Thymus (tissue), 11 donors: ENCODE measurements around the gene PCNX1. TPM values are rescaled to one million over a fixed set of nuclear protein-coding genes. Genes with fewer than 3 reads are reported as not detected.
"Not testable (repeated sequence)": the region's sequence is repeated elsewhere in the genome, so short reads cannot be mapped to it uniquely, and the experiment has no call there.

Experiments used
- DNase-seq, 9 donors: peaks; one replicate each; pipeline ENCODE4 v3.0.0-alpha.2; 2013; ENCODE audit warnings: low spot score in 9 of 9, low read depth in 6 of 9, missing footprints in 1 of 9
- H3K27ac ChIP-seq, 2 donors: one replicate each; pipeline ENCODE4 v1.5.1; 2013; ENCODE audit warnings: control low read depth in 1 of 2, low read depth in 1 of 2, low read length in 1 of 2, mild to moderate bottlenecking in 1 of 2, moderate library complexity in 1 of 2
- H3K27me3 ChIP-seq, 2 donors: one replicate each; pipeline ENCODE4 v1.5.1; 2013; ENCODE audit warnings: low read length in 1 of 2; ENCODE audit not compliant: control insufficient read depth in 2 of 2, insufficient read depth in 1 of 2
- H3K36me3 ChIP-seq, 2 donors: one replicate each; pipeline ENCODE4 v1.5.1; 2013; ENCODE audit warnings: low read length in 1 of 2, mild to moderate bottlenecking in 1 of 2, moderate library complexity in 1 of 2; ENCODE audit not compliant: control insufficient read depth in 2 of 2, insufficient read depth in 2 of 2
- H3K4me1 ChIP-seq, 2 donors: one replicate each; pipeline ENCODE4 v1.5.1; 2013; ENCODE audit warnings: low read length in 2 of 2; ENCODE audit not compliant: control insufficient read depth in 2 of 2, insufficient read depth in 2 of 2
- H3K4me3 ChIP-seq, 2 donors: one replicate each; pipeline ENCODE4 v1.5.1; 2013; ENCODE audit warnings: low read length in 2 of 2, control low read depth in 1 of 2, mild to moderate bottlenecking in 1 of 2
- H3K9me3 ChIP-seq, 2 donors: one replicate each; pipeline ENCODE4 v1.5.1; 2013; ENCODE audit warnings: low read length in 1 of 2, mild to moderate bottlenecking in 1 of 2; ENCODE audit not compliant: control insufficient read depth in 2 of 2, insufficient read depth in 1 of 2
- WGBS: extraction: QIAGEN DNeasy Blood & Tissue Kit; methylation state at CpG from one replicate; pipeline ENCODE4 v1.1.7; 2013; 5-methylcytosine and 5-hydroxymethylcytosine counted together
- polyA plus RNA-seq: library from polyadenylated mRNA; stranded (reverse); fragments of 200-250 nt; gene quantifications from one replicate; pipeline ENCODE4 v1.2.3, GENCODE V29; 2013
- total RNA-seq: library from RNA; stranded (reverse); fragments of 120-200 nt; gene quantifications from one replicate; pipeline ENCODE4 v1.2.4, GENCODE V29; 2013
- donor health status: healthy.

The PCNX1 gene
- total and polyA plus RNA-seq, 2 donors, result 10.9 to 29.3 TPM

DNA sequence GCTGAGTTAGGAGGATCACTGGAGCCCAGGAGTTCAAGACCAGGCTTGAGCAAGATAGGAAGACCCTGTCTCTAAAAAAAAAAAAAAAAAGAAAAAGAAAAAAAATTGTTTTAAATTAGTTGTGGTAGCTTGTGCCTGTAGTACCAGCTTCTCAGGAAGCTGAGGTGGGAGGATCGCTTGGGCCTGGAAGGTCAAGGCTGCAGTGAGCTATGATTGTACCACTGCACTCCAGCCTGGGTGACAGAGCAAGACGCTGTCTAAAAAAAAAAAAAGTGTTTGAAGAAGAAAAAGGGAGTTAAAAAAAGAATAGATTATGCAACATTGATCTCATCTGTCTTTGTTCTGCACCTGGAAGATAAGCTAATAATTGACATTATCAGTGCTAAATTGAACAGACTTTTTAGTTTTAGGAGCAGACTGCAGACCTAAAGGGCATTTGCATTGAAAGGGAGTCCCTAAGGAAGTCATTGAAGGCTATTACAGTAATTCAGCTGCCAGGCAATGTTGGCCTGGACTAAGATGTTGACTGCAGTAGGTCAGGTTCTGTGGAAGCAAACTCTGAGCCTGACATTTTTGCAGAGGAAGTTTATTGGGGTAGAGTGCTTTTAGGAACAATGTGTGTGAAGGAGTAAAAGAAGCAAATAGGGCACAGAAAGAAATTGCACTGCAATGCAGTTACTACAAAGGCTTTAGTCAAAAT lies 215.8 kb downstream of the PCNX1 start:
- H3K9me3 ChIP-seq, result no peaks in the 10 kb centered on the region
- no peak for DNase-seq
- WGBS, result 79% methylated on average over 2 of the region's 2 CpGs
- H3K27ac ChIP-seq, result no peak overlapping the region
- H3K27me3 ChIP-seq, result no peaks in the 10 kb centered on the region
- no peaks in the 10 kb centered on the region for H3K36me3 ChIP-seq
- no peaks in the 10 kb centered on the region for H3K4me1 ChIP-seq
- H3K4me3 ChIP-seq, result no peak overlapping the region

DNA sequence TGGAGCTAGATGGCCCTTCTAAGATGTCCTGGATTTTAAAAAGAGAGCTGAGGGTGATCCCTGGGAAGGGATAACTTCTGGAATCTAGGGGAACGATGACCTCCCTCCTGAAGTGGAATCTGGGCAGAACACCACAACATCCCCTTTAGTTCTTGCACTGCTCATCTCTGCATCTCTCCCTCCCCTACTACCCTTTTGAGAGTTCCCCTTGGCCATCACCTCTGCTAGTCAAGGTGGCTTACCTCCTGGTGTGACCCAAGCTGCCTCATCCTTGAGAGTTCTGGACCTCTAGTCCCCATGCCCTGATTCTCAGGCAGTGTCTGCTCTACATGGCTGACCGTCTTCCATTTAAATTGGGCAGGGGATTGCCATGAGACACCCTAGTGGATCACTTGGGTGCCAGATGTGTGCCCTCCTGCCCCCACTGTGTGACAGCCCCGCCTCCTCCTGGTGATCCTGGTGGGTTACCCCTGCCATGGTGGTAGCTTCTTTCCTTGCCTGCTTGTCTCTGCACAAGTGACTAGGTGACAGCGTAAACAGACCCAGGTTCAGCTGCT lies 216.4 kb downstream of the PCNX1 start:
- no peak for DNase-seq
- Histone ChIP-seq H3K27ac (no peak overlapping the region), H3K27me3 (no peaks in the 10 kb centered on the region), H3K36me3 (no peaks in the 10 kb centered on the region), H3K4me1 (no peaks in the 10 kb centered on the region), H3K9me3 (no peaks in the 10 kb centered on the region), H3K4me3 (no peak overlapping the region)
- 97% methylated on average over 4 of the region's 4 CpGs for WGBS

DNA sequence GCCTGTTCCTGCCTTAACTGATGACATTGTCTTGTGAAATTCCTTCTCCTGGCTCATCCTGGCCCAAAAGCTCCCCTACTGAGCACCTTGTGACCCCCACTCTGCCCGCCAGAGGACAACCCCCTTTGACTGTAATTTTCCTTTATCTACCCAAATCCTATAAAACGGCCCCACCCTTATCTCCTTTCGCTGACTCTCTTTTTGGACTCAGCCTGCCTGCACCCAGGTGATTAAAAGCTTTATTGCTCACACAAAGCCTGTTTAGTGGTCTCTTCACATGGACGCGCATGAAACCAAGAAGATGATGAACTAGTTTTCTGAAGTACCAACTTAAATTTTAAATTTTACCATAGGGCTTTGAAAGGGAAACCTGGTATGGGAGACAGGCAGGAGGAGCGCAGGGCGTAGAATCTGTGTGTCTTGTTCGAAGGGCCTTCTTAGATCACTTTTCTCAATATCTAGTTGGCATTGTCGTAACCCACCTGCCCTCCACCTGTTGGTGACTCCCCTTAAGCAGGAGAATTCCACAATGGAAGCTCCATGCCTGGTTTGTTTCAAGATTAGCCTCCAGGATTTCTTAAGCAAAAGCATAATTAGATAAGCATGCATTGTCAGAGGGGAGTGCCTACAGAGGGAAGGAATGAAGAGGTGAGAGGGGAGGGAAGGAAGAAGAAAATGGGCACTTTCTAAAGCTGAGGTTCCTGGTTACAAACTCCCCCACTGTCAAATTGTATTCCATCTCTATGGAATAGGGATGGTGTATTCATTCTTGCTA lies 222.6 kb downstream of the PCNX1 start:
- H3K27ac ChIP-seq, DNase-seq, H3K9me3 ChIP-seq, H3K4me1 ChIP-seq, H3K27me3 ChIP-seq, H3K4me3 ChIP-seq, H3K36me3 ChIP-seq: not testable (repeated sequence)
- WGBS, result 97% methylated on average over 9 of the region's 9 CpGs

DNA sequence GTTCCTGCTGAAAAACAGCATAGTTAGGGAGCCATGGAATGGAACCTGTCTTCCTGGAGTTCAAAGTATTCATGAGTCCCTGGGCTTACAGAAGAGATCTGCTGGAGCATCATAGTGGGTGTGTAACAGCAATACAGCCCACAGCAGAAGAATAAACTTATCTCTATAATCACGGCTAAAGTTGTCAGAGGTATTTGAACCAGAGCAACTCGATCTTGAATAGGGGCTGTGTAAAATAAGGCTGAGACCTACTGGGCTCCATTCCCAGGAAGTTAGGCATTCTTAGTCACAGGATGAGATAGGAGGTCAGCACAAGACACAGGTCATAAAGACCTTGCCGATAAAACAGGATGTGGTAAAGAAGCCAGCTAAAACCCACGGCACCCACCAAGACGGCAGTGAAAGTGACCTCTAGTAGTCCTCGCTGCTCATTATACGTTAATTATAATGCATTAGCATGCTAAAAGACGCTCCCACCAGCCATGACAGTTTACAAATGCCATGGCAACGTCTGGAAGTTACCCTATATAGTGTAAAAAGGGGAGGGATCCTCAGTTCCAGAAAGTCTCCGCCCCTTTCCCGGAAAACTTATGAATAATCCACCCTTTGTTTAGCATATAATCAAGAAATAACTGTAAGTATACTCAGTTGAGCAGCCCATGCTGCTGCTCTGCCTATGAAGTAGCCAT lies 223.4 kb downstream of the PCNX1 start:
- Histone ChIP-seq H3K4me3 (no peak overlapping the region), H3K27ac (no peak overlapping the region), H3K9me3 (no peaks in the 10 kb centered on the region), H3K4me1 (no peaks in the 10 kb centered on the region), H3K36me3 (no peaks in the 10 kb centered on the region), H3K27me3 (no peaks in the 10 kb centered on the region)
- 51% methylated on average over 11 of the region's 11 CpGs for WGBS
- DNase-seq, result no peak

DNA sequence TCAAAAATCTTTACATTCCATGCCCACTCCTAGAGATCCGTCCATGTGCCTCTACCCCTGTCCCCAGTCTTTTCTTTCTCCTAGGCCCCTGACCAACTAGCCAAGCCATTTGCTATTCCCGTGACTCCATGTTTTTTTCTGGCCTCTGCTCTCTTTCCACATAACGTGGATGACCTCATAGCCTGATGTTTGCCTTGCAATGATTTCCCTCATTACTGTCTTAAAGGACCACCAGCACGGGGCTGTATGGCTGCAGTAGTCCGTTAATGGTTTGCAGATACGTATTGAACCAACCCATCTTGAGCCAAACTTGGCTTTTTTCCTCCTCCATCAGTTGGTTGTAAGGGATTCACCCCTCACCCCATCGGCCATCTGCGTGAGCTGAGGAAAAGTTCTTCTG lies 226.0 kb downstream of the PCNX1 start:
- no peak overlapping the region for H3K4me3 ChIP-seq
- no peaks in the 10 kb centered on the region for H3K27me3 ChIP-seq
- WGBS, result 97% methylated on average over 8 of the region's 8 CpGs
- H3K27ac ChIP-seq, result no peak overlapping the region
- no peak for DNase-seq
- H3K4me1 ChIP-seq, result no peaks in the 10 kb centered on the region
- H3K36me3 ChIP-seq, result no peaks in the 10 kb centered on the region
- no peaks in the 10 kb centered on the region for H3K9me3 ChIP-seq

DNA sequence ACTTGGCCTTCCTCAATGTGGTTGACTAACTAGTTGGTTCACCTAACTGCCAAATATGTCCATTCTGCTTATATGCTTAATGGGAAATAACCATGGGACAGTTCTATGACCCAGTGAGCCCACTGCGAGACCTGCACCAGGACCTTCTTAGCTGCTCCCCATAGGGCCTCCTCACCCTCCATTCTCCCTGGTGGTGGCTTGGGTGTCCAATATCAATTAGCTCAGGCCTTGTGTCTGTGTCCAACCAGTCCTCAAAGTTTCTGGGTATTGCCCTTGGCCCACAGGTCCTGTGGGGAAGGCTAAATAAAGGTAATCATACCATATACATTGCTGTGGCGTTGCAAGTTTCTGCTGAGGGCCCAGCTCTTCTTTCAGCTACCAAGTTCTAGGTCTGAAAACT lies 228.2 kb downstream of the PCNX1 start:
- no peaks in the 10 kb centered on the region for H3K27me3 ChIP-seq
- H3K36me3 ChIP-seq, result no peaks in the 10 kb centered on the region
- no peaks in the 10 kb centered on the region for H3K9me3 ChIP-seq
- no peak overlapping the region for H3K4me3 ChIP-seq
- 97% methylated on average over 2 of the region's 2 CpGs for WGBS
- H3K27ac ChIP-seq, result no peak overlapping the region
- DNase-seq, result no peak
- no peaks in the 10 kb centered on the region for H3K4me1 ChIP-seq

DNA sequence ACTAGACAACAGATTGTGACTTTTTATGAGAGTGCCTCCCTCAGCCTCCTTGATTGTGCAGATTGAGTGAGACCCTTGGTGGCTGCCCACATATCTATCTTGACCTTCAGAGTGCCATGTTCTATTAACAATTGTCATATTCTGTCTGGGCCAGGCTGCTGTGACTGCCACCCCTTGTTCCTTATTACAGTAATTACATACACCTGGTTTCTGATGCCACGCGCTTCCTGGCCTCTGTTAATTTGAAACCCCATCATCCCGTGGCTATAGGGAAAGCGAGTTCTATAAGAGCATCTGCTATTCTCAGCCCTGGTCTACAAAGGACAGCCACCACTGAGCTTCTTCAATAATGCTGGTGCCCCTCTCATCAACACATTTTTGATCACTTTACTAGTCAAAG lies 228.7 kb downstream of the PCNX1 start:
- Histone ChIP-seq H3K36me3 (no peaks in the 10 kb centered on the region), H3K27ac (no peak overlapping the region), H3K4me1 (no peaks in the 10 kb centered on the region), H3K27me3 (no peaks in the 10 kb centered on the region), H3K9me3 (no peaks in the 10 kb centered on the region), H3K4me3 (no peak overlapping the region)
- no peak for DNase-seq
- WGBS, result 95% methylated on average over 4 of the region's 4 CpGs

DNA sequence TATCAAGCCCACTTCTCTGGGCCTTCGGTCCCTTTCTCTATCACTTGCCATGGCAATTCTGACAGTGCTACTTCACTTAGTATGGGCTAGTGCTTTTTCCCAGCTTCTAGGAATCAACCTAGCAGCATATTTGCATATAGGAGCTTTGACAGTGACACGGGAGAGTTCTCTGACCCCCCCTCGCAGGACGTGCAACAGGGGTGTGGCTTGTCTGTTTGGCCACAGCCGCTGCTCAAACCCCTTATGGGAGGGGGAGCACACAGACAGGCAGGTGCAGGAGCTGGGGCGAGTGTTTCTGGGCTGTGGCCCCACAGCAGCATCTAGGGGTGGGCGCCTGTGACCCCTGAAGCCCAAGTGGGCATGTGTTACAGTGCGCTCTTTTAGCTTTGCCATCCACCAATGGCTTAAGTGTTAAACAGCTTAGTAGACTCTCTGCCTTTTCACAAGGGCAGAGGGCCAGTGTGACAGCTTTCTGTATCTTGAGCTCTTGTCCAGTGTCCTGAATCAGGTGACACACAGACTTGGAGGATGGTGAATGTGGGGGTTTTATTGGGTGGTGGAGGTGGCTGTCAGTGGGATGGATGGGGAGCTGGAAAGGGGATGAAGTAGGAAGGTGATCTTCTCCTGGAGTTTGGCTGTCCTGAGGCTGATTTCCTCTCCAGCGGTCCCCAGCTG lies 229.3 kb downstream of the PCNX1 start:
- H3K27me3 ChIP-seq, result no peaks in the 10 kb centered on the region
- no peak for DNase-seq
- no peaks in the 10 kb centered on the region for H3K36me3 ChIP-seq
- no peak overlapping the region for H3K4me3 ChIP-seq
- no peaks in the 10 kb centered on the region for H3K4me1 ChIP-seq
- WGBS, result 93% methylated on average over 9 of the region's 9 CpGs
- H3K27ac ChIP-seq, result no peak overlapping the region
- H3K9me3 ChIP-seq, result no peaks in the 10 kb centered on the region
